GM12864 (cell line): ENCODE data around the gene CRTC2.
A peak's percentile ranks its signal among the peaks of the same experiment; 100 is the strongest.
"Not testable (repeated sequence)": the region's sequence is repeated elsewhere in the genome, so short reads cannot be mapped to it uniquely, and the experiment has no call there.

Experiments used
- DNase-seq: peaks from one replicate; pipeline ENCODE4 v3.0.0-alpha.2; 2011; ENCODE audit warnings: low read depth
- H3K4me3 ChIP-seq: 2 replicates; pipeline ENCODE4 v1.5.1; 2011; ENCODE audit warnings: mild to moderate bottlenecking, low read depth, low read length, control low read depth
- TF ChIP-seq, protein P1 (sequence below): IDR thresholded peaks from 2 replicates; pipeline ENCODE4 v1.5.1; 2011; ENCODE audit warnings: low read depth, mild to moderate bottlenecking, moderate library complexity, low read length, control low read depth, inconsistent platforms; ENCODE audit errors: missing control alignments

Gene CRTC2

GRCh38 chr1:153958111-153958960 is at the start of gene CRTC2:
CRTC2 (minus strand) TSS chr1:153958612; CDS start chr1:153958497, 115 bp downstream.
- H3K4me3 ChIP-seq: peak within 1 kb of the TSS; percentile 94
- peak; percentile 94 for DNase-seq
- TF ChIP-seq, protein P1, sequence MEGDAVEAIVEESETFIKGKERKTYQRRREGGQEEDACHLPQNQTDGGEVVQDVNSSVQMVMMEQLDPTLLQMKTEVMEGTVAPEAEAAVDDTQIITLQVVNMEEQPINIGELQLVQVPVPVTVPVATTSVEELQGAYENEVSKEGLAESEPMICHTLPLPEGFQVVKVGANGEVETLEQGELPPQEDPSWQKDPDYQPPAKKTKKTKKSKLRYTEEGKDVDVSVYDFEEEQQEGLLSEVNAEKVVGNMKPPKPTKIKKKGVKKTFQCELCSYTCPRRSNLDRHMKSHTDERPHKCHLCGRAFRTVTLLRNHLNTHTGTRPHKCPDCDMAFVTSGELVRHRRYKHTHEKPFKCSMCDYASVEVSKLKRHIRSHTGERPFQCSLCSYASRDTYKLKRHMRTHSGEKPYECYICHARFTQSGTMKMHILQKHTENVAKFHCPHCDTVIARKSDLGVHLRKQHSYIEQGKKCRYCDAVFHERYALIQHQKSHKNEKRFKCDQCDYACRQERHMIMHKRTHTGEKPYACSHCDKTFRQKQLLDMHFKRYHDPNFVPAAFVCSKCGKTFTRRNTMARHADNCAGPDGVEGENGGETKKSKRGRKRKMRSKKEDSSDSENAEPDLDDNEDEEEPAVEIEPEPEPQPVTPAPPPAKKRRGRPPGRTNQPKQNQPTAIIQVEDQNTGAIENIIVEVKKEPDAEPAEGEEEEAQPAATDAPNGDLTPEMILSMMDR: no peak

DNA sequence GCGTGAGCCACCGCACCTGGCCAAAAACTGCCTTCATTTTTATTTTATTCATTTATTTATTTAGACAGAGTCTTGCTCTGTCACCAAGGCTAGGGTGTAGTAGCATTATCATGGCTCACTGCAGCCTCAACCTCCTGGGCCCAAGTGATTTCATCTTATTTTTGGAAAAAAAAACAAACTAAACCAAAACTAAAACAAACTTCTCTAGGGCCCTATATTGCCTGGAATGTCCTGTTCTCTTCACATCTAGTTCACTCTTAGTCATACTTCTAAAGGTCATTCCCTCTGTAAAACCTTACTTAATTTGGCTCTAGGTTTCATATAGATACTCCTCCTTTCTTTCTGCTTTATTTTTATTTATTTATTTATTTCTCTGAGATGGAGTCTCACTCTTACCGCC is 47.7 kb upstream of the CRTC2 start:
- no peak overlapping the region for H3K4me3 ChIP-seq
- DNase-seq: no peak

DNA sequence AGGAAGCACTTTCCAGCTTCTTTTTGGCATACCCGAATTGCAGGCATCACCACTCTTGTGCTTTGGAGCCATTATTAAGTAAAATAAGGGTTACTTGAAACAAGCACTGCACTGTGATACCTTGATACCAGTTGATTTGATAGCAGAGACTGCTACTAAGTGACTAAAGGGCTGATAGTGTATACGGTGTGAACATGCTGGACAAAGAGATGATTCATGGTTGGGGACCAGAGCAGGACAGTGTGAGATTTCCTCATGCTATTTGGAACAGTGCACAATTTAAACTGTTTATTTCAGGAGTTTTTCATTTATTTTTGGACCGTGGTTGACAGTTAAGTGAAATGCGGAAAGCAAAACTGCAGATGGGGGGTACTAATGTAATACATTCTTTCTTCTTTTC is 42.0 kb upstream of the CRTC2 start:
- DNase-seq: no peak
- no peak overlapping the region for H3K4me3 ChIP-seq
- TF ChIP-seq, protein P1: no peak

More for the DNA sequence above, 47.7 kb upstream of the CRTC2 start:
- TF ChIP-seq, protein P1: no peak

GRCh38 chr1:153996882-153997281 is 38.5 kb upstream of the CRTC2 start:
- H3K4me3 ChIP-seq, DNase-seq: not testable (repeated sequence)

DNA sequence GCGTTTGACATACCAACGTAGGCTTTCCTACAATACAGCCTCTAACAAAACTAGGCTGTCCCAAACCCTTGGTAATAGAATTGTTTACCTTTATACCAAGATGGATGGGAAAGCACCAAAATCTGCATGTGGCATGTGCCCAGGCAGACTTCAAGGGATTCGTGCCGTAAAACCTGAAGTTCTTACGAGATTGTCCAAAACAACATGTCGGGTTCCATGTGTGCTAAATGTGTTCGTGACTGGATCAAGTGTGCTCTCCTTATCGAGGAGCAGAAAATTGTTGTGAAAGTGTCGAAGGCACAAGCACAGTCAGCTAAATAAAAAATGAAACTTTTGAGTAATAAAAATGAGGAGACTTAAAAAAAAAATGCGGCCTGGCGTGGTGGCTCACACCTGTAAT is 37.2 kb upstream of the CRTC2 start:
- TF ChIP-seq, protein P1: no peak
- DNase-seq: no peak
- no peak overlapping the region for H3K4me3 ChIP-seq

DNA sequence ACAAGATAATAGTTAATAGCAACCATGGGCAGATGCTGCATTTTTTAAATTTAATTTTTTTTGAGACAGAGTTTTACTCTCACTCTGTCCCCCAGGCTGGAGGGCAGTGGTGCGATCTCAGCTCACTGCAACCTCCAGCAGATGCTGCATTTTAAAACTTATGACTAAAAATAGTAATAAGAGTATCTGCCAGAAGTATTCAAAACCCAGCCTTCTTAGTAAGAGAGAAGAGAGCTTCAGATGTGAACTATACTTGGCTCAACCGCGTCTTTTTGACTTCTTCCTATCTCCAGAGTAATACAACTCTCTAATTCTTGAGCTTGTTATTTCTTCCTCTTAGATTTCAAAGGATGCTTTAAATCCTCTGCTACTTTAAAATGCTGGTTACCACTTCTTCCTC is 36.8 kb upstream of the CRTC2 start:
- TF ChIP-seq, protein P1: no peak
- no peak overlapping the region for H3K4me3 ChIP-seq
- DNase-seq: no peak

DNA sequence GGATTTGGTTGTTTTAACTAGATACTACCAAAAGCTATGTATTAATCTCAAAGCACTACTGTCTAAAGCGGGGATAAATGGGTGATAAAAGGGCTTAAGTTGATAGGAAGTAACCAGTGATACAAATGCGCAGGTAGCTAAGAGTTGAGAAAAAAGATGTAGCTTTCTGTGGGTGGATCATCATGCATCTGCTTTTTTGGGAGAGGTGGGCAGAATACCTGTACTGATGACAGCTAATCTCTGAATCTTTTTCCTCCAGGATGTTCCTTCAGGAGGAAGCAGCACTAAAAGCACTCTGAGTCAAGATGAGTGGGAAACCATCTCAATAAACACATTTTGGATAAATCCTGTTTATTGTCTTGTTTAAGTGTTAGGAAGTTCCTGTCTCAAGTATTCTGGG is 33.4 kb upstream of the CRTC2 start:
- TF ChIP-seq, protein P1: no peak
- peak overlapping the region; percentile 76 for H3K4me3 ChIP-seq
- DNase-seq: no peak
